GM19238 (cell line): ENCODE results near the gene PODXL.
"Not testable (repeated sequence)": the region's sequence is repeated elsewhere in the genome, so short reads cannot be mapped to it uniquely, and the experiment has no call there.

ENCODE experiments used
- DNase-seq: peaks from one replicate; pipeline ENCODE4 v3.0.0; 2011; ENCODE audit warnings: low spot score; ENCODE audit not compliant: insufficient read length

Gene PODXL

DNA sequence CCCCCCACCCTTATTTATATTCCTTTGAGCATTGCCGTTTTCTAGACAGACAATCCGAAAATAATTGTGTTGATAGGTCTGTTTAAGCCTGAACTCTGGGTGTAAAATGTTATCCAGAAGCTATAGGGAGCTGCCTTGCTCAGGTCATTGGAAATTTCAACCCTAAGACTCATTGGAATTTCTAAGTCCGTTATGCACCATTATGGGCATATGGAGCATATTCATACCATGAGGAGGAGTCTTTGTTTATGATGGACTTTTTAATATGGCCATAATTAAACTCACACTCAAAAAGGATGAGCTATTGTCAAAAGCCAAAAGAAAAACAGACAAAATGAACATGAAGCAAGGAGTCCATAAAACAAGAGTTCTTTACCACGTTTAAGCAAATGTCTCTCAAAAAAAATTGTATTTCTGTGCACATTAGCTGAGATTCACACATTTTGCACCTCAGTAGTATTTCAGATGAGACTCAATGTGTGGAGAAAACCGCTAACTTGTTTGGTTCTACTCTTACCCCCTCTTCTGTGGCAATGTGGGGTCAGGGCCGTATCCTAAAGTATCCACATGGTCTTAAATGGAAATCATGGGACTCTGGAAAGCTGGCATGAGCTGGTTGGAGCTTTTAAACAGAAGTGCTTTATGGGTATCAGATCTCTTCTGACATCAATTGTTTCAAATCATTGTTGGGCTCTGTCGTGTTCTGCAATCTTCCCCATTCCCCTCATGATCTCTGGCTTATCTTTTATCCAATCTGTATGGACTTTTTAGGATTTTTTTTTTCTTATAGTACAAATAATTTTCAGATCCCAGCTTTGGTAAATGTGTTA lies 60.5 kb downstream of the PODXL start:
- DNase-seq, result no peak

- no peak for DNase-seq
These were observed 62.2 kb downstream of the PODXL start for GRCh38 chr7:131494182-131494581.

GRCh38 chr7:131493581-131493980 lies 62.8 kb downstream of the PODXL start:
- DNase-seq, result no peak

- no peak for DNase-seq
These were observed 63.3 kb downstream of the PODXL start for GRCh38 chr7:131493081-131493480.

DNA sequence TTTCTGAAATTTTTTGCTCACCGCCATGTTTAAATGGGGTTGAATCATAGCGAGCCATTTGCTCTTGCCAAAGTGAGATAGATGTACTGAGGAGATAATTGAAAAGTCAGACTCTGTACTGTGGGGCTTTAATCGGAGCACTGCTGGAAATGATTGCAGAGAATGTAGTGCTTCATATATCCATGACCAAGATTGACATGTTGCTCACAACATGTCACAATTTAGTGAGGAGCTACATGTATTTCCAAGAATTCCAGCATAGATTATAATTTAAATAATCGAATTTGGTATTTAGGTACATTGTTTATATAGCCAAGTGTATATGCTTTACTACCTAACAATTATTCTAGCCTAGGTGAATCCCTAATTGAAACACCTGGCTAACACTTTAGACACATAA lies 66.5 kb downstream of the PODXL start:
- no peak for DNase-seq

- DNase-seq, result no peak
These were observed 67.2 kb downstream of the PODXL start for GRCh38 chr7:131489196-131489595.

GRCh38 chr7:131488361-131488760 lies 68.1 kb downstream of the PODXL start:
- DNase-seq, result no peak

DNA sequence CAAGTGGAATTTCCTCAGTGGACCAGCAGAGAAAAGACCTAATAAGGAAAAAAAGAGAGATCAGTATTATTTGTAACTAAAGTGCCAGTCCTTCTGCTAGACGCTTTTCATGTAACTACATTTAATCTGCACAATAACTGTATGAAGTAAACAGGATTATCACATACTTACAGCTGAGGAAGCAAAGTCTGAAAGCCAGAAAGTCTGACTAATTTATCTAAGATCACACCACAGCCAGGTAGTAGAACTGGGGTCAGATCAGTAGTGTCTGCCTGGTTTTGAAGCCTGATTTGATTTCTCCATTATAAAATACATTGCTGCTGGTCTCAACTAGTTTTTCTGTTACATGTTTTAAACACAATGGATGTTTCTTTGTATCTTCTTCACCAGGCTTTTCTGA lies 69.2 kb downstream of the PODXL start:
- DNase-seq, result no peak

DNA sequence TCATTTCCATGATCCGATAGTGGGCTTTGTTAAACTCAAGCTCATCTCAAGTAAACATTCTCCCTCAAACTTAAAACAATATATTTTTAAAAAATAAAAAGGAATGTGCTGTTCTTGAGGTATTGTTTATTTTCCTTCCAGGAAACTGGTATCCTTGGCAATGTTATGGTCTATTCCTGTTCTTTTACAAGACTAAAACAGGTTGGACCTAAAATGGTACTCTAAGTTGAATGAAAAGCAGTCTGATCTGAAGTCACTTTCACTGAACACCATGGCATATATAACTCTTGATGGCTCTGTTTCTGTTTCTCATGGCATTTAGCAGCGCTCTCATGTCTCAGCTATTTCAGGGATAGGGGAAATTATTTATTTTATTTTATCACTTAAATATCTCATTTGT lies 70.1 kb downstream of the PODXL start:
- no peak for DNase-seq

GRCh38 chr7:131483586-131483985 lies 72.8 kb downstream of the PODXL start:
- no peak for DNase-seq

- no peak for DNase-seq
These were observed 73.6 kb downstream of the PODXL start for GRCh38 chr7:131482800-131483199.

DNA sequence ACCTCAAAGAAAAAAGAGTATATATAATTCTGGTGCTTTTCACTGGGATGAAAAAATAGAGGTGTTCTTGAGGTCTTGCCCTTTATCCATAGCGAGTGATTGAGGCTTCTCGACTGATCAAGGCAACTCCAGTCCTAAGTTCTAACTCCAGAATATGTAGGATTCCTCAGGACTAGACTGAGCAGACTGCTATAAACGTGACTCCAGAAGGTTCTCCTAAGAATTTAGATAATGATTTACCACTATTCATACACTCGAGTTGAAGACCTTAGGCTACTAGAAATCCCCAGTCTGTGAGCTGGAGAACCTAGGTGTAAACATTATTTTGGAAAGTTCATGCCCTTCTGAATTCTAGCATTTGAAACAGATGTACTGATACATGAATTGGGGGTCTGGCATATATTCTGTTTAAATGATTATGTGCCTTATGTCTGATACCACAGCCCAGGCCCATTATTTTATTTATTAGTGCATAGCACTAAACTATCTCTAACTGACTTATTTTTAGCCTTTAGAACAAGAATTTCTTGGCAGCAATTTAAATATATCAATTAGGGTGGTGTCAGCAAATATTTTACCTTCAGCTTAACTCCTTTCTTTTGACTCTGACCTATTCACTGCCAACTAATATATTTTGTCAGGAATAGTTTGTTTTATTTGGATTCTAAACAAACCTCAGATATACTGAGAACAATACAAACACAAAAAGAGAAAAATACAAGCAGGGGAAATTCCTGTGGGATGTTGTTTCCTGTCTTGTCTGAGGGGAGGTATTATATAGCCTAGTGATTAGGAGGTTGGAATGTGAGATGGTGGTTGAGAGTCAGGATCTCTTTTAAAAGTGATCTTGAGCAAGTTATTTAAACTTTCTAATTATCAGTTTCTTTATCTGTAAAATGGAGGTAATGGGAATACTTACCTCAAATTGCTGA lies 75.8 kb downstream of the PODXL start:
- DNase-seq, result no peak

DNA sequence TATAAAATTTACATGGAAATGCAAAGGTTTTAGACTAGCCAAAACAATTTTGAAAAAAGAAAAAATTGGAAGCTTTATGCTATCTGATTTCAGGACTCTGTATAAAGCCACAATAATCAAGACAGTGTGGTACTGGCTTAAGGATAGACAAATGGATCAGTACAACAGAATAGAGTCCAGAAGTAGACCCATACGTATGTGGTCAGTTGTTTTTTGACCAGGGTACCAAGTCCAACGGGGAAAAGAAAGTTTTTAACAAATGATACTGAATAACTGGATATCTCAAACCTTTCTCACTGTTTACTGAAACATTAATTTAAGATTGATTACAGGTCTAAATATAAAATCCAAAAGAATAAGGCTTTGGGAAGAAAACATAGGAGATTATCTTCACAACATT lies 79.7 kb downstream of the PODXL start:
- no peak for DNase-seq

- no peak for DNase-seq
These were observed 85.0 kb downstream of the PODXL start for GRCh38 chr7:131471250-131472004.

GRCh38 chr7:131467788-131468187 lies 88.6 kb downstream of the PODXL start:
- no peak for DNase-seq

DNA sequence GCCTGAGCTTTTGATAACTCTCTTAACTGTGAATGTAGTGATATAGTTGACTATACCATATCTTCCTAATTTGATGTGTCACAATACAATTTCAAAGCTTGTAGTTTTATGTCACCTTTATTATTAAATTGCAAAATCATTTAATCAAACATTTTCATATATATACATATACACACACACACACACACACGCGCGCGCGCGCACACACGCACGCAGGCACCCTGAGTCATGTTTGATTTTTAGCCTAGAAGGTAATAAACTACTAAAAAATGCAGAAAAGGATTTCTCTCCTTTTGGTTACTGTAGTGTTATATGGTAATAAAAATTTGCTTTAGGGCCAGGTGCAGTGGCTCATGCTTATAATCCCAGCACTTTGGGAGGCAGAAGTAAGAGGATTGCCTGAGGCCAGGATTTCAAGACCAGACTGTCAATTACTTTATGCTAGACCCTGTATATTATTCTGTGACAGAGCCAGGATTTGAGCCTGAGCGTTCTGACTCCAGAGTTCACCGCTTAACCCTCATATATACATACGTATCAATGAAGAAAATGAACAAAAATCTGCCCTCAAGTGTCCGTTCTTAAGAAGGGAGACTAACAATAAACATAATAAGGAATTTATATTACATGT lies 89.6 kb downstream of the PODXL start:
- no peak for DNase-seq

GRCh38 chr7:131462715-131463114 lies 93.7 kb downstream of the PODXL start:
- not testable (repeated sequence) for DNase-seq

DNA sequence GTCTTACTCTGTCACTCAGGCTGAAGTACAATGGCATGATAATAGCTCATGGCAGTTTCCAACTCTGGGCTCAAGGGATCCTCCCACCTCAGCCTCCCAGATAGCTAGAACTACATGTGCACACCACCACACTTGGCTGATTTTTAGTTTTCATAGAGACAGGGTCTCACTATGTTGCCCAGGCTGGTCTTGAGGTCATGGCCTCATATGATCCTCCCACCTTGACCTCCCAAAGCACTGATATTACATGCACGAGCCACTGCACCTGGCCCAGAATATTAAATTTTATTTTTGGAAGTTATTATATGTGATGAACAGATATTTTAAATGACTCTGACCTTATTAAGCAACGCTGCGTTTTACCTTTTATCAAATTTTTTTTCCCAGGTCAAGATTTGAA lies 94.4 kb downstream of the PODXL start:
- no peak for DNase-seq

- no peak for DNase-seq
These were observed 97.2 kb downstream of the PODXL start for GRCh38 chr7:131459256-131459655.

- DNase-seq, result no peak
These were observed 100.1 kb downstream of the PODXL start for GRCh38 chr7:131456338-131456737.

DNA sequence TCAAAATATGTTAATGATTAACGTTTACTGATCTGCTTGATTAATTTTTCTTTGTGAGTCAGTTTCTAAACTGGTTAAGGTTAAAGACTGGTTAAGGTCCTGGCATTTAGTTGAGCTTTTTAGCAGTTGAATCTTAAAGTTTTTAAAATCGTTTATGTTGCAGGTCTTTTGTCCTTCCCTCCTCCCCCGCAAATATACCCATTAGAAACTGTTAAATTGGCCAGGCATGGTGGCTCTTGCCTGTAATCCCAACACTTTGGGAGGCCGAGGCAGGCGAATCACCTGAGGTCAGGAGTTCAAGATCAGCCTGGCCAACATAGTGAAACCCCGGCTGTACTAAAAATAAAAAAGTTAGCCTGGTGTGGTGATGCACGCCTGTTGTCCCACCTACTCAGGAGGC lies 100.9 kb downstream of the PODXL start:
- no peak for DNase-seq
